Brain microvascular endothelial cell (primary cell): ENCODE measurements around the gene UNC5B.

ENCODE experiments used
- DNase-seq: peaks from one replicate; pipeline ENCODE4 v3.0.0-alpha.2; 2020
- H3K27ac ChIP-seq: fragments of 250-450 bp; sonication (Bioruptor Pico); 2 replicates; pipeline ENCODE4 v1.5.1; 2020; ENCODE audit warnings: mild to moderate bottlenecking, moderate library complexity
- H3K27me3 ChIP-seq: fragments of 250-450 bp; sonication (Bioruptor Pico); replicated peaks from 2 replicates; pipeline ENCODE4 v1.5.1; 2020; ENCODE audit warnings: mild to moderate bottlenecking
- H3K36me3 ChIP-seq: fragments of 250-450 bp; sonication (Bioruptor Pico); replicated peaks from 2 replicates; pipeline ENCODE4 v1.5.1; 2020; ENCODE audit warnings: mild to moderate bottlenecking
- H3K4me3 ChIP-seq: 2 replicates; pipeline ENCODE4 v1.5.1; 2011; ENCODE audit warnings: low read depth, mild to moderate bottlenecking, control low read depth, low read length, moderate library complexity
- CTCF ChIP-seq: IDR thresholded peaks from 2 replicates; pipeline ENCODE4 v1.5.1; 2011; ENCODE audit warnings: low read depth, mild to moderate bottlenecking, moderate library complexity, low read length, control low read depth, inconsistent platforms; ENCODE audit errors: missing control alignments
- in situ Hi-C: cut with HindIII; loops from 2 replicates; pipeline ENCODE4 v1.10.0; 2017; ENCODE audit warnings: low sequenced_read_pairs, low pct_ligation_motif_present

Gene UNC5B

GRCh38 chr10:71212318-71213126 lies at the start of gene UNC5B:
TSS of gene UNC5B (plus strand) at chr10:71212570. CDS start at chr10:71212986, 416 bp downstream.
- in situ Hi-C loops, result no loop called here

GRCh38 chr10:71173466-71173865 lies 38.9 kb upstream of the UNC5B start:
- in situ Hi-C loops, result no loop called here
- H3K36me3 ChIP-seq, result no peaks in the 10 kb centered on the region
- DNase-seq, result no peak
- H3K27me3 ChIP-seq, result peaks cover 26% of the 10 kb centered on the region
- no peak overlapping the region for H3K4me3 ChIP-seq
- no peak for TF ChIP-seq CTCF
- no peak overlapping the region for H3K27ac ChIP-seq

More at GRCh38 chr10:71212318-71213126, at the start of gene UNC5B:
- Histone ChIP-seq H3K36me3 (no peaks in the 10 kb centered on the region), H3K4me3 (peak within 1 kb of the TSS; percentile 82), H3K27me3 (peaks cover 21% of the 10 kb centered on the region), H3K27ac (no peak within 1 kb of the TSS)
- DNase-seq, result peak; percentile 79
- TF ChIP-seq CTCF, result peak; percentile 18

GRCh38 chr10:71176661-71177060 lies 35.7 kb upstream of the UNC5B start:
- in situ Hi-C loops, result no loop called here

GRCh38 chr10:71177651-71178199 lies 34.6 kb upstream of the UNC5B start:
- in situ Hi-C loops, result no loop called here
- Histone ChIP-seq H3K27ac (no peak overlapping the region), H3K36me3 (no peaks in the 10 kb centered on the region), H3K4me3 (no peak overlapping the region), H3K27me3 (peaks cover 12% of the 10 kb centered on the region)
- no peak for TF ChIP-seq CTCF
- no peak for DNase-seq

More at GRCh38 chr10:71176661-71177060, 35.7 kb upstream of the UNC5B start:
- no peak overlapping the region for H3K4me3 ChIP-seq
- no peak for DNase-seq
- H3K36me3 ChIP-seq, result no peaks in the 10 kb centered on the region
- peaks cover 10% of the 10 kb centered on the region for H3K27me3 ChIP-seq
- TF ChIP-seq CTCF, result no peak
- H3K27ac ChIP-seq, result no peak overlapping the region

GRCh38 chr10:71178880-71179279 lies 33.5 kb upstream of the UNC5B start:
- Histone ChIP-seq H3K27ac (no peak overlapping the region), H3K4me3 (no peak overlapping the region), H3K27me3 (peaks cover 11% of the 10 kb centered on the region), H3K36me3 (no peaks in the 10 kb centered on the region)
- no peak for DNase-seq
- in situ Hi-C loops, result no loop called here
- TF ChIP-seq CTCF, result no peak
